H1 (cell line): ENCODE measurements around the gene NOTUM.

Experiments
- BRCA1 ChIP-seq: IDR thresholded peaks from 2 replicates; pipeline ENCODE4 v1.6.1; 2012; ENCODE audit warnings: low read depth, low read length, improper control_type of control experiment
- CBX5 ChIP-seq: fragments of 300-800, 300-1000 bp; sonication (generic); IDR thresholded peaks from 2 replicates; pipeline ENCODE4 v1.7.1; 2016; ENCODE audit warnings: antibody characterized with exemption, low read length, low read depth
- CEBPB ChIP-seq: IDR thresholded peaks from 2 replicates; pipeline ENCODE4 v1.6.1; 2012; ENCODE audit warnings: low read depth, low read length
- CHD1 ChIP-seq: IDR thresholded peaks from 2 replicates; pipeline ENCODE4 v1.6.1; 2012; ENCODE audit warnings: low read depth, low read length, improper control_type of control experiment
- CHD2 ChIP-seq: IDR thresholded peaks from 2 replicates; pipeline ENCODE4 v1.6.1; 2012; ENCODE audit warnings: low read length, improper control_type of control experiment
- EZH2 ChIP-seq: fragments of 200-600 bp; sonication (generic); IDR thresholded peaks from 2 replicates; pipeline ENCODE4 v1.7.1; 2012; ENCODE audit warnings: low read depth, mild to moderate bottlenecking, moderate library complexity, low read length, inconsistent platforms; ENCODE audit not compliant: severe bottlenecking
- JUN ChIP-seq: IDR thresholded peaks from 2 replicates; pipeline ENCODE4 v1.6.1; 2011; ENCODE audit warnings: low read depth, mild to moderate bottlenecking, improper control_type of control experiment, low read length
- JUND ChIP-seq: IDR thresholded peaks from 2 replicates; pipeline ENCODE4 v1.6.1; 2011; ENCODE audit warnings: mild to moderate bottlenecking, improper control_type of control experiment, low read length
- KDM5A ChIP-seq: fragments of 200-600 bp; IDR thresholded peaks from 2 replicates; pipeline ENCODE4 v1.7.1; 2012; ENCODE audit warnings: mild to moderate bottlenecking, low read length, inconsistent platforms, mixed read lengths
- POLR2A ChIP-seq, 2 experiments: IDR thresholded peaks; 1 replicate in 1 of 2; 2 replicates in 1 of 2; pipeline ENCODE4 v1.6.1; 2011; ENCODE audit warnings: low read depth in 2 of 2, low read length in 2 of 2, mild to moderate bottlenecking in 2 of 2; ENCODE audit errors: control extremely low read depth in 1 of 2
- POLR2AphosphoS5 ChIP-seq: IDR thresholded peaks from 2 replicates; pipeline ENCODE4 v1.6.1; 2011; ENCODE audit warnings: low read depth, low read length
- SRF ChIP-seq: IDR thresholded peaks from 2 replicates; pipeline ENCODE4 v1.6.1; 2011; ENCODE audit warnings: mild to moderate bottlenecking, low read depth, low read length, moderate library complexity
- ZNF274 ChIP-seq: IDR thresholded peaks from 2 replicates; pipeline ENCODE4 v1.7.0; 2012; ENCODE audit warnings: low read length, borderline replicate concordance; ENCODE audit errors: extremely low read depth
- TF ChIP-seq, protein P1 (sequence below), 3 experiments: IDR thresholded peaks; 1 replicate in 2 of 3; 2 replicates in 1 of 3; pipeline versions ENCODE4 v1.5.1 to v1.6.1; 2011; ENCODE audit warnings: low read length in 3 of 3, mild to moderate bottlenecking in 3 of 3, inconsistent platforms in 2 of 3, low read depth in 1 of 3, moderate library complexity in 1 of 3; ENCODE audit not compliant: insufficient read depth in 1 of 3; ENCODE audit errors: control extremely low read depth in 1 of 3

DNA sequence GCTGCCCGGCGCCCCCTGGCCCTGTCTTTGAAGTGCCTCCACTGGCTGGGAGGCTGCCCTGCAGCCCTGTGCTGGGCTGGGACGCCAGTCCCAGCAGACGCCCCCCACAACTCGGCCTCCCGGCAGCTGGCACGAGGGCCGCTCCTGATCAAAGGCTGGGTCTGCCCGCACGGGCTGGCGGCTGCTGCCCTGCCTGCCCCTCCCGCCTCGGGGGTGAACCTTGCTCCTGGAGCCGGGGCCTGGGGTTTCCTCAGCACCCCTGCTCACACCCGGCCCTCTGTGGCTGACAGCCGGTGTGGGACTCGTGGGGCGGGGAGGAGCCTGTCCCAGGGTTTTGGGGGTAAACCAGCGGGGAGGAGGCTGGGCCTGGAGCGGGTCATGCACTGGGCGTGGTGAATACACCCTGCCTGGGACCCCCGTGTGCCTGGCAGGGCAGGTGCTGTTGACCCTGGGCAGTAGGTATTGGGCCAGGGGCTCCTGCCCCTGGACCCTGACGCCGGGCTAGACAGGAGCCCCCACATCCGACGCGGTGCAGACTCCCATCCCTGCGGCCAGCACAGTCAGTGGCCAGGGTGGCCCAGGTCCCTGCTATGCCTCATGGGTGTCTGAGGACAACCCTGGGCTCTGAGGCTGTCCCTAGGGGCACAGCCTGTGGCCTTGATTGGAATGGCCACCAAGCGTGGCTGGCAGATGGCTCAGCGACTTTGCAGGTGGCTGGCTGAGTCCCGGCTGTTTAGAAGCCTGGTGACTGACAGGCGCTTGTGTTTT, 40.0 kb upstream of the NOTUM start:
- no peak for TF ChIP-seq EZH2
- TF ChIP-seq CEBPB = no peak
- TF ChIP-seq BRCA1 = no peak
- TF ChIP-seq, protein P1, sequence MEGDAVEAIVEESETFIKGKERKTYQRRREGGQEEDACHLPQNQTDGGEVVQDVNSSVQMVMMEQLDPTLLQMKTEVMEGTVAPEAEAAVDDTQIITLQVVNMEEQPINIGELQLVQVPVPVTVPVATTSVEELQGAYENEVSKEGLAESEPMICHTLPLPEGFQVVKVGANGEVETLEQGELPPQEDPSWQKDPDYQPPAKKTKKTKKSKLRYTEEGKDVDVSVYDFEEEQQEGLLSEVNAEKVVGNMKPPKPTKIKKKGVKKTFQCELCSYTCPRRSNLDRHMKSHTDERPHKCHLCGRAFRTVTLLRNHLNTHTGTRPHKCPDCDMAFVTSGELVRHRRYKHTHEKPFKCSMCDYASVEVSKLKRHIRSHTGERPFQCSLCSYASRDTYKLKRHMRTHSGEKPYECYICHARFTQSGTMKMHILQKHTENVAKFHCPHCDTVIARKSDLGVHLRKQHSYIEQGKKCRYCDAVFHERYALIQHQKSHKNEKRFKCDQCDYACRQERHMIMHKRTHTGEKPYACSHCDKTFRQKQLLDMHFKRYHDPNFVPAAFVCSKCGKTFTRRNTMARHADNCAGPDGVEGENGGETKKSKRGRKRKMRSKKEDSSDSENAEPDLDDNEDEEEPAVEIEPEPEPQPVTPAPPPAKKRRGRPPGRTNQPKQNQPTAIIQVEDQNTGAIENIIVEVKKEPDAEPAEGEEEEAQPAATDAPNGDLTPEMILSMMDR (IDR thresholded peaks at IDR 0.05; ENCODE audit: control extremely low read depth in 1 of 3, insufficient read depth in 1 of 3, low read depth in 1 of 3, low read length in 3 of 3) = no peak
- no peak for TF ChIP-seq SRF
- no peak for TF ChIP-seq JUND
- TF ChIP-seq CHD2 = no peak
- no peak for TF ChIP-seq POLR2A (IDR thresholded peaks at IDR 0.05; ENCODE audit: control extremely low read depth in 1 of 2, low read depth in 2 of 2, low read length in 2 of 2)
- TF ChIP-seq CHD1 = no peak
- no peak for TF ChIP-seq POLR2AphosphoS5
- TF ChIP-seq CBX5 = no peak
- no peak for TF ChIP-seq JUN
- TF ChIP-seq ZNF274 = no peak
- no peak for TF ChIP-seq KDM5A
